Measurements from ENCODE around the gene NHSL2.

The NHSL2 gene

GRCh38 chrX:71993371-71993770, 82.7 kb downstream of the NHSL2 start:
- no peak for FAIRE-seq

- no peak for FAIRE-seq
These were observed 84.0 kb downstream of the NHSL2 start for GRCh38 chrX:71994601-71995000.

GRCh38 chrX:71995122-71995521, 84.5 kb downstream of the NHSL2 start:
- no peak for FAIRE-seq

GRCh38 chrX:71996136-71996535, 85.5 kb downstream of the NHSL2 start:
- no peak for FAIRE-seq

- FAIRE-seq: no peak
These were observed 86.2 kb downstream of the NHSL2 start for GRCh38 chrX:71996826-71997225.

- FAIRE-seq: no peak
These were observed 86.7 kb downstream of the NHSL2 start for GRCh38 chrX:71997320-71997719.

- peak; percentile 53 for FAIRE-seq
These were observed 88.3 kb downstream of the NHSL2 start for GRCh38 chrX:71998836-71999509.

- no peak for FAIRE-seq
These were observed 88.9 kb downstream of the NHSL2 start for GRCh38 chrX:71999535-71999934.

- no peak for FAIRE-seq
These were observed 90.8 kb downstream of the NHSL2 start for GRCh38 chrX:72001471-72001870.

- FAIRE-seq: no peak
These were observed 91.3 kb downstream of the NHSL2 start for GRCh38 chrX:72001906-72002305.

- FAIRE-seq: no peak
These were observed 92.2 kb downstream of the NHSL2 start for GRCh38 chrX:72002875-72003274.

- FAIRE-seq: no peak
These were observed 93.4 kb downstream of the NHSL2 start for GRCh38 chrX:72003811-72004750.

GRCh38 chrX:72005046-72005445, 94.4 kb downstream of the NHSL2 start:
- FAIRE-seq: no peak

- FAIRE-seq: no peak
These were observed 95.8 kb downstream of the NHSL2 start for GRCh38 chrX:72006461-72006860.

GRCh38 chrX:72009731-72010130, 99.1 kb downstream of the NHSL2 start:
- no peak for FAIRE-seq

GRCh38 chrX:72011734-72012133, 101.1 kb downstream of the NHSL2 start:
- no peak for FAIRE-seq

- no peak for FAIRE-seq
These were observed 104.7 kb downstream of the NHSL2 start for GRCh38 chrX:72015383-72015782.

GRCh38 chrX:72016881-72017783, 106.5 kb downstream of the NHSL2 start:
- no peak for FAIRE-seq

- FAIRE-seq: no peak
These were observed 107.8 kb downstream of the NHSL2 start for GRCh38 chrX:72018277-72019112.

- no peak for FAIRE-seq
These were observed 108.8 kb downstream of the NHSL2 start for GRCh38 chrX:72019487-72019886.

- FAIRE-seq: no peak
These were observed 109.6 kb downstream of the NHSL2 start for GRCh38 chrX:72020204-72020603.

- FAIRE-seq: no peak
These were observed 110.1 kb downstream of the NHSL2 start for GRCh38 chrX:72020788-72021187.

Data from A204.1 (cell line).